AG04450 (cell line): ENCODE results near the gene DYDC2. TPM values are rescaled to one million over a fixed set of nuclear protein-coding genes. Genes with fewer than 3 reads are reported as not detected.

Experiments used
- CTCF ChIA-PET: fragments of 300-600, 350-600 bp; formaldehyde crosslinking; extraction: SDS; loops from one replicate; lab custom pipeline; 2022; ENCODE audit warnings: antibody characterized with exemption, inconsistent platforms; lab: Charles Lee
- POLR2A ChIA-PET: fragments of 350-600 bp; formaldehyde crosslinking; extraction: SDS; loops from one replicate; lab custom pipeline; 2021; ENCODE audit warnings: antibody characterized with exemption, inconsistent platforms; lab: Yijun Ruan, JAX
- DNase-seq: peaks from one replicate; pipeline ENCODE4 v3.0.0-alpha.2; 2011; ENCODE audit warnings: low read depth, low spot score
- H3K27ac ChIP-seq: one replicate; pipeline ENCODE4 v1.5.1; 2012; ENCODE audit warnings: low read depth, low read length, control low read depth
- H3K27me3 ChIP-seq: one replicate; pipeline ENCODE4 v1.6.0; 2012; ENCODE audit warnings: low read length; ENCODE audit not compliant: control insufficient read depth, insufficient read depth
- H3K4me3 ChIP-seq: 2 replicates; pipeline ENCODE4 v1.5.1; 2011; ENCODE audit warnings: mild to moderate bottlenecking, low read depth, low read length, control low read depth
- H3K9me3 ChIP-seq: 2 replicates; pipeline ENCODE4 v1.5.1; 2012; ENCODE audit warnings: low read length; ENCODE audit not compliant: control insufficient read depth, insufficient read depth
- CTCF ChIP-seq: IDR thresholded peaks from 2 replicates; pipeline ENCODE4 v1.5.1; 2011; ENCODE audit warnings: low read depth, low read length, control low read depth, inconsistent platforms
- polyA plus RNA-seq: library from polyadenylated mRNA; depleted of rRNA; stranded (reverse); fragments of >200 nt; gene quantifications from 2 replicates; pipeline ENCODE4 v1.2.3, GENCODE V29; 2011

Gene DYDC2
- polyA plus RNA-seq, 1 experiment, result not detected

- peaks cover 28% of the 10 kb centered on the region for H3K27me3 ChIP-seq
- DNase-seq, result no peak
- no peak overlapping the region for H3K27ac ChIP-seq
- no peaks in the 10 kb centered on the region; the same call in 1 of the 2 replicates for H3K9me3 ChIP-seq
- no peak for TF ChIP-seq CTCF
- ChIA-PET POLR2A (no interaction called here), CTCF (interaction anchor here (1.5 kb wide), 1 partner anchor 93 kb away, joined by 3 read pairs; no protein-coding TSS in a partner anchor)
- no peak overlapping the region for H3K4me3 ChIP-seq
Observed at GRCh38 chr10:80412486-80412885, 55.9 kb downstream of the DYDC2 start.

GRCh38 chr10:80413271-80413996 lies 56.9 kb downstream of the DYDC2 start:
- peak overlapping the region; percentile 39 for H3K27ac ChIP-seq
- H3K4me3 ChIP-seq, result no peak overlapping the region
- DNase-seq, result no peak
- peaks cover 22% of the 10 kb centered on the region for H3K27me3 ChIP-seq
- ChIA-PET POLR2A (no interaction called here), CTCF (interaction anchor here (1.3 to 1.8 kb wide), 2 partner anchors 36 to 93 kb away, joined by 3 to 7 read pairs; no protein-coding TSS in a partner anchor)
- no peak for TF ChIP-seq CTCF
- no peaks in the 10 kb centered on the region; the same call in 1 of the 2 replicates for H3K9me3 ChIP-seq

GRCh38 chr10:80414142-80414895 lies 57.7 kb downstream of the DYDC2 start:
- Histone ChIP-seq H3K9me3 (no peaks in the 10 kb centered on the region), H3K4me3 (no peak overlapping the region), H3K27me3 (peaks cover 17% of the 10 kb centered on the region), H3K27ac (no peak overlapping the region)
- no peak for TF ChIP-seq CTCF
- peak; percentile 6 for DNase-seq
- ChIA-PET CTCF (interaction anchor here (1.3 to 1.8 kb wide), 2 partner anchors 36 to 92 kb away, joined by 3 to 7 read pairs; no protein-coding TSS in a partner anchor), POLR2A (no interaction called here)

DNA sequence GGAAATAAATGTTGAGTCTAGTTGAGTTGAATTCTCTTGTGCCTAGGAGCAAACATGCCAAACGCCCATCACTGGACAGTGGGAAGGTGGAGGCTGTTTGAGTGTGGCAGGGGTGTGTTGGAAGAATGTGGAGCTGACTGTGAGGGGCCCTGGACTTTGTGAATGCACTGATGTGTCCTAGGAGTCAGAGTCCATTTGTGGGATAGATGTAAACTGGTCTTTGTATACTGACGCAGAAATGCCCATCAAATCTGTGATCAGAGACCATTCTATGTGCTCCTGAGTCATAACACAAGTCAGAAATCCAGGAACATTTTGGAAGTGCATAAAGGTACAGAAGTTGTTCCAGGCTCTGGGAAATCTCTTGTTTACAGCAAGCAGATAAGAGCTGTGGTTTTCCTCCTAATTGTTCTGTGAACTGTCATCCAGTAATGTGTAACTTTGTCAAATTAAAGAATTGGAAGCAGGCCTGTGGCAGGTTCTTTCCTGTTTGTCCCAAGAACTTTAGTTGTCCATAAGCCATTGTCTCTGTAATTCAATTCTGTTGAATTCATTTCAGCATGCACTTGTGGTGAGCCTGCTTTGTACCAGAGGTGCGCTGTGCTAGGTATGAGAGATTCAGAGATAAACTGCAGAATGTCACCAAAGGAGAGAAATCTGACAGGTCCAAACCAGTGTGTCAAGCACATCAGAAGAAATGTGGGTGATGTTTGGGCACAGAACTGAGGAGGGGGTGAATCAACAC lies 59.3 kb downstream of the DYDC2 start:
- CTCF ChIA-PET, result no interaction called here
- H3K27me3 ChIP-seq, result peaks cover 15% of the 10 kb centered on the region
- no peaks in the 10 kb centered on the region for H3K9me3 ChIP-seq
- no peak overlapping the region for H3K4me3 ChIP-seq
- POLR2A ChIA-PET, result no interaction called here
- no peak for TF ChIP-seq CTCF
- no peak for DNase-seq
- no peak overlapping the region for H3K27ac ChIP-seq
